Mesodermal cell (in vitro differentiated cells): ENCODE data around the gene STK32B.

Experiments
- H3K27ac ChIP-seq: 2 replicates; pipeline ENCODE4 v1.7.0; 2013; ENCODE audit warnings: mild to moderate bottlenecking, low read depth, low read length, moderate library complexity; ENCODE audit not compliant: severe bottlenecking
- H3K36me3 ChIP-seq: 2 replicates; pipeline ENCODE4 v1.7.1; 2013; ENCODE audit warnings: mild to moderate bottlenecking, low read length, moderate library complexity; ENCODE audit not compliant: control insufficient read depth, insufficient read depth
- H3K4me1 ChIP-seq: one replicate; pipeline ENCODE4 v1.7.1; 2013; ENCODE audit warnings: mild to moderate bottlenecking, low read length; ENCODE audit not compliant: insufficient read depth, control insufficient read depth, poor library complexity, severe bottlenecking
- H3K4me3 ChIP-seq: 2 replicates; pipeline ENCODE4 v1.7.0; 2013; ENCODE audit warnings: low read length, control low read depth, mild to moderate bottlenecking; ENCODE audit not compliant: insufficient read depth, poor library complexity, severe bottlenecking; ENCODE audit errors: extremely low read depth
- H3K9me3 ChIP-seq: 2 replicates; pipeline ENCODE4 v1.7.1; 2013; ENCODE audit warnings: mild to moderate bottlenecking, low read length, moderate library complexity; ENCODE audit not compliant: control insufficient read depth
- WGBS, 2 experiments: methylation state at CpG; one replicate each; pipeline ENCODE4 v1.1.5; 2013; ENCODE audit warnings: missing lambda C conversion rate in 2 of 2; ENCODE audit not compliant: insufficient coverage in 2 of 2; 5-methylcytosine and 5-hydroxymethylcytosine counted together

The STK32B gene

DNA sequence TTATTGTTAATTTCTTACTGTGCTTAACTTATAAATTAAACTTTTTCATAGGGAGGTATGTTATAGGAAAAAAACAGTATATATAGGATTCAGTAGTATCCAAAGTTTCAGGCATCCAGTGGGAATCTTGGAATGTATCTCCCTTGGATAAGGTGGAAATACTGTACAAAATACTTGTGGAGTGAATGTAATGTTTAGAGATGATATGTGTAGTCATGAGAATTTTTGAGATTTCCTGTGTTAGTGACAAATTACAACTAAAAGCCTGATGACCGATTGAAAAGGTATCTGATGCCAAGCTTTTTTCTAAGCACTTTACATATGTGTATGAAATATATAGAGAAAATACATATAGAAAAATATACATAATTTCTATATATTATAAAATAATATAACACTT is 69.2 kb downstream of the STK32B start:
- no peak overlapping the region for H3K27ac ChIP-seq
- no peaks in the 10 kb centered on the region for H3K36me3 ChIP-seq
- WGBS, 2 experiments, result no CpG with 5 or more reads among the region's 1 CpG
- no peaks in the 10 kb centered on the region for H3K4me1 ChIP-seq
- no peak overlapping the region for H3K4me3 ChIP-seq
- H3K9me3 ChIP-seq, result no peaks in the 10 kb centered on the region

DNA sequence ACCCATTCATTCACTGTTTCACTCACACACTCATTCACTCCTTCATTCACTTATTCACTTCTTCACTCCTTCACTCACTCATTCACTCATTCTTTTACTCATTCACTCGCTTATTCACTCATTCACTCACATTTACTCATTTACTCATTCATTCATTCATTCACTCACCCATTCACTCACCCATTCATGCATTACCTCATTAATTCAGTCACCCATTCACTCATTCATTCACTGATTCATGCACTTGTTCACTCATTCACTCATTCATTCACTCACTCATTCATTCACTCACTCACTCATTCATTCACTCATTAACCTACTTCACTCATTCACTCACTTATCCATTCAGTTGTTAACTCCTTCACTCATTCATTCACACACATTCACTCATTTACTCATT is 70.8 kb downstream of the STK32B start:
- H3K9me3 ChIP-seq, result no peaks in the 10 kb centered on the region
- no peaks in the 10 kb centered on the region for H3K36me3 ChIP-seq
- no peak overlapping the region for H3K27ac ChIP-seq
- no peak overlapping the region for H3K4me3 ChIP-seq
- no peaks in the 10 kb centered on the region for H3K4me1 ChIP-seq
- WGBS, 2 experiments, result 71 to 90% methylated on average over 1 of the region's 1 CpG

GRCh38 chr4:5124876-5125275 is 73.6 kb downstream of the STK32B start:
- Histone ChIP-seq H3K4me1 (no peaks in the 10 kb centered on the region), H3K36me3 (no peaks in the 10 kb centered on the region), H3K27ac (no peak overlapping the region), H3K4me3 (no peak overlapping the region), H3K9me3 (no peaks in the 10 kb centered on the region)
- 89 to 93% methylated on average over 2 of the region's 2 CpGs for WGBS, 2 experiments

- whole genome bisulfite sequencing, 2 experiments, result 87 to 92% methylated on average over 4 of the region's 5 CpGs
- no peak overlapping the region for H3K27ac ChIP-seq
- no peak overlapping the region for H3K4me3 ChIP-seq
- H3K9me3 ChIP-seq, result no peaks in the 10 kb centered on the region
- no peaks in the 10 kb centered on the region for H3K4me1 ChIP-seq
- no peaks in the 10 kb centered on the region for H3K36me3 ChIP-seq
Observed at GRCh38 chr4:5125321-5125720, 74.0 kb downstream of the STK32B start.

DNA sequence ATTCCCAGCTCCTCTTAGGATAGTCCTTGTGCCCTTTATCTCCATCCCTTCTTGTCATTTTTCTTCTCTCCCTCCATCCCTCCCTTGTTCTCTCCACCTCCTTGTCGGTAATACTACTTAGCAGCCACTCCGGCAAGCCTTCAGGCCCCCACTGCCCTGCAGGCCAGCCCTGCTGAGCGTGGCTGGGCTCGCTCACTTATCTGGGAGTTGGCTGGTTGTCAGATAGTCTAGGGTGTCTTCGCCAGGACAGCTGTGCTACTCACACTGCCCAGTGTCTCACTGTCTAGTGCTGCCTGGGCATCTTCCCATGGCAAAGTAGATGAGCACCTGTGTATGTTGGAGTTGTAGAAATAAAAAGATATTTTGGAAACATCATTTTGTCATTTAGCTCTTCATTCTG is 75.0 kb downstream of the STK32B start:
- H3K36me3 ChIP-seq, result no peaks in the 10 kb centered on the region
- H3K9me3 ChIP-seq, result no peaks in the 10 kb centered on the region
- 93 to 94% methylated on average over 3 to 5 of the region's 5 CpGs for WGBS, 2 experiments
- no peaks in the 10 kb centered on the region for H3K4me1 ChIP-seq
- H3K27ac ChIP-seq, result no peak overlapping the region
- H3K4me3 ChIP-seq, result no peak overlapping the region

DNA sequence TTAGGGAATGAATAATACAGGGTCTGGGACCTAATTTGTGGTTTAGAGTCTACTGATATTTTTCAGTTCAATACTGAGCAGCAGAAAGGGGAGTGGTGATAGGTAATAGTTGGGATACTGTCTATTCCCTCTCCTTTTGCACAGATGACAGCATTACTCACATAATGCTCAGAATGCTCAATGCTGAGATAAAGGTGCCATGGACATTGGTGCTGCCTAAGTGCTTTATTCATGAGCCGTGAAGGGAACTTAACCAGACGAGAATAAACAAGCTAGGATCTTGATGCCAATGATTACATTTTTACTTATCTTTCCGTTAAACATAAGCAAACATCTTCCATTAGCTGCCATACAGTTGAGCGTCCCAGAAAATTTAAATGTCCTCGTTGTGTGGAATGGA is 75.6 kb downstream of the STK32B start:
- 65 to 89% methylated on average over 2 to 4 of the region's 5 CpGs for WGBS, 2 experiments
- Histone ChIP-seq H3K36me3 (no peaks in the 10 kb centered on the region), H3K4me3 (no peak overlapping the region), H3K27ac (no peak overlapping the region), H3K4me1 (no peaks in the 10 kb centered on the region), H3K9me3 (no peaks in the 10 kb centered on the region)

DNA sequence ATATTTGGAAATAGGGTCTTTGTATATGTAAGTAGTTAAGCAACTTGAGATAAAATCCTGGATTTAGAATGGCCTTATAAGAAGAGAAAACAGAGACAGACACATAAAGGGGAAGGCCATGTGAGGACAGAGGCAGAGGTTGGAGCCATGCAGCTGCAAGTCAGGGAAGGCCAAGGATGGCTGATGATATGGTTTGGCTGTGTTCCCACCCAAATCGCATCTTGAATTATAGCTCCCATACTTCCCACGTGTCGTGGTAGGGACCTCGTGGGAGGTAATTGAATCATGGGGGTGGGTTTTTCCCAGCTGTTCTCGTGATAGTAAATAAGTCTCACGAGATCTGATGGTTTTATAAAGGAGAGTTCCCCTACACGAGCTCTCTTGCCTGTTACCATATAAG is 76.3 kb downstream of the STK32B start:
- H3K4me3 ChIP-seq, result no peak overlapping the region
- 100% methylated on average over 1 of the region's 7 CpGs for WGBS, 2 experiments
- H3K9me3 ChIP-seq, result no peaks in the 10 kb centered on the region
- no peak overlapping the region for H3K27ac ChIP-seq
- no peaks in the 10 kb centered on the region for H3K4me1 ChIP-seq
- no peaks in the 10 kb centered on the region for H3K36me3 ChIP-seq

- Histone ChIP-seq H3K9me3 (no peaks in the 10 kb centered on the region), H3K4me1 (peaks cover 7% of the 10 kb centered on the region), H3K36me3 (no peaks in the 10 kb centered on the region), H3K27ac (no peak overlapping the region), H3K4me3 (no peak overlapping the region)
- 67 to 76% methylated on average over 5 of the region's 5 CpGs for WGBS, 2 experiments
Observed at GRCh38 chr4:5128569-5128968, 77.3 kb downstream of the STK32B start.

- Histone ChIP-seq H3K4me1 (peaks cover 7% of the 10 kb centered on the region), H3K36me3 (no peaks in the 10 kb centered on the region), H3K27ac (no peak overlapping the region), H3K4me3 (no peak overlapping the region), H3K9me3 (no peaks in the 10 kb centered on the region)
- WGBS, 2 experiments, result no CpG with 5 or more reads among the region's 2 CpGs
Observed at GRCh38 chr4:5133201-5133600, 81.9 kb downstream of the STK32B start.

DNA sequence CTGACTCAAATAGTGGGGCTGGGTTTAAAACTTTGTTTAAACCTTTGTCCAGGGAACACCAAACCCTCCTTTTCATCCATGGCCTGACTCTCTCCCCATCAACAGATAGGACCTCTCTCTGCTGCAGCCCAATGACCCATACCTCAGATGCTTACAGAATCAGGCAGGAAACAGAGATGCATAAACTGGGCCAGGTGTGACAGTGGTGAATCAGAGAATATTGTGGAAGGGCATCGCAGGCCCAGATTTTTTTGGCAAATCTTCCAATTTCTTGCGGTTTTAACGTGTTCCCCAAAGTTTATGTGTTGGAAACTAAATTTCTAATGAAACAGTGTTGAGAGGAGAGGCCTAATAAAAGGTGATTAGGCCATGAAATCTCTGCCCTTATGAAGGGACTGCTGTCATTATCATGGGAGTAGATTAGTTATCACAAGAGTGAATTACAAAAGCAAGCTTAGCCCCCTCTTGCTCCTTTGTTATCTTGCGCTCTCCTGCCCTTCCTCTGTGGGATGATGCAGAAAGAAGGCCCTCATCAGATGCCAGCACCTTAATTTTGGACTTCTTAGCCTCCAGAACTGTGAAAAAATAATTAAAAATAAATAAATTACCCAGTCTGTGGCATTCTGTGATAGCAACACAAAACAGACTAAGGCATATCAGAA is 82.8 kb downstream of the STK32B start:
- Histone ChIP-seq H3K4me3 (no peak overlapping the region), H3K4me1 (peaks cover 7% of the 10 kb centered on the region), H3K9me3 (no peaks in the 10 kb centered on the region), H3K36me3 (no peaks in the 10 kb centered on the region), H3K27ac (no peak overlapping the region)
- WGBS, 2 experiments, result 70 to 75% methylated on average over 3 of the region's 4 CpGs

DNA sequence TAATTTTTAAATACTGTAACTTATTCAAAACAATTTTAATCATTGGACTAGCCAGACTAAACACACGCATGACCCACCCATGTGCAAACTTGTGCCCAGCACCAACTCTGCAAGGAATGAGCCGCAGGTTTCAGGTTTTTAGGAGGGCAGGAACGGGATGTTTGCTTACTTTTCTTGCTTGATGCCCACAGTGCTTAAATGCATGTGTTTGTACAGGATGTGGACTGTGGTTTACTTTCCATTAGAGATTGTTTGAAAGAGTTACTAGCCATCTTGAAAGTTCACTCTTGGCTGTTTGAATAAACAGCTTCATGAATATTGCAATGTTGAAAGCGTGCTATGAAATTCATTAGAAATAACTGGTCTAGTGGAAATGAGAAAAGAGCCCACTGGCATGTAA is 83.3 kb downstream of the STK32B start:
- Histone ChIP-seq H3K36me3 (no peaks in the 10 kb centered on the region), H3K4me1 (peaks cover 7% of the 10 kb centered on the region), H3K27ac (no peak overlapping the region), H3K9me3 (no peaks in the 10 kb centered on the region), H3K4me3 (no peak overlapping the region)
- WGBS, 2 experiments, result 74 to 97% methylated on average over 3 of the region's 4 CpGs
